Trophoblast cell (in vitro differentiated cells and primary cell): ENCODE data around the gene ACO1.
"Not testable (repeated sequence)": the region's sequence is repeated elsewhere in the genome, so short reads cannot be mapped to it uniquely, and the experiment has no call there.

ENCODE experiments used
- DNase-seq, 2 donors: peaks; one replicate each; pipeline ENCODE4 v3.0.0-alpha.2; 2016
- H2AFZ ChIP-seq: 2 replicates; pipeline ENCODE4 v1.6.1; 2013; ENCODE audit warnings: low read length, moderate library complexity, mild to moderate bottlenecking; ENCODE audit not compliant: insufficient read depth, poor library complexity
- H2AK5ac ChIP-seq: 2 replicates; pipeline ENCODE4 v1.6.1; 2013; ENCODE audit warnings: mild to moderate bottlenecking, low read length
- H2BK120ac ChIP-seq: 2 replicates; pipeline ENCODE4 v1.6.1; 2013; ENCODE audit warnings: low read length, mild to moderate bottlenecking, moderate library complexity; ENCODE audit not compliant: insufficient read depth, poor library complexity
- H2BK12ac ChIP-seq: 2 replicates; pipeline ENCODE4 v1.6.1; 2013; ENCODE audit warnings: mild to moderate bottlenecking, low read length, moderate library complexity
- H2BK5ac ChIP-seq: 2 replicates; pipeline ENCODE4 v1.6.1; 2013; ENCODE audit warnings: low read length, low read depth, moderate library complexity, mild to moderate bottlenecking; ENCODE audit not compliant: poor library complexity
- H3K14ac ChIP-seq: 2 replicates; pipeline ENCODE4 v1.6.1; 2013; ENCODE audit warnings: mild to moderate bottlenecking, low read length
- H3K18ac ChIP-seq: 2 replicates; pipeline ENCODE4 v1.6.1; 2013; ENCODE audit warnings: mild to moderate bottlenecking, low read length
- H3K23ac ChIP-seq: 2 replicates; pipeline ENCODE4 v1.6.1; 2013; ENCODE audit warnings: low read length
- H3K27ac ChIP-seq: 2 replicates; pipeline ENCODE4 v1.5.1; 2013; ENCODE audit warnings: low read depth, mild to moderate bottlenecking, inconsistent platforms, low read length, moderate library complexity
- H3K27me3 ChIP-seq: 2 replicates; pipeline ENCODE4 v1.6.1; 2013; ENCODE audit warnings: inconsistent platforms, mild to moderate bottlenecking, low read length, moderate library complexity; ENCODE audit not compliant: insufficient read depth
- H3K36me3 ChIP-seq, 2 experiments: 1 replicate in 1 of 2; 2 replicates in 1 of 2; pipeline ENCODE4 v1.6.1; 2013; ENCODE audit warnings: low read length in 2 of 2, mild to moderate bottlenecking in 2 of 2, moderate library complexity in 1 of 2; ENCODE audit not compliant: insufficient read depth in 2 of 2, control insufficient read depth in 1 of 2
- H3K4ac ChIP-seq: 2 replicates; pipeline ENCODE4 v1.6.1; 2013; ENCODE audit warnings: low read depth, mild to moderate bottlenecking, low read length, moderate library complexity
- H3K4me1 ChIP-seq, 2 experiments: 1 replicate in 1 of 2; 2 replicates in 1 of 2; pipeline ENCODE4 v1.6.1; 2013; ENCODE audit warnings: low read length in 2 of 2, mild to moderate bottlenecking in 2 of 2, moderate library complexity in 1 of 2; ENCODE audit not compliant: insufficient read depth in 2 of 2, control insufficient read depth in 1 of 2
- H3K4me2 ChIP-seq: 2 replicates; pipeline ENCODE4 v1.6.1; 2013; ENCODE audit warnings: inconsistent platforms, mild to moderate bottlenecking, low read length, moderate library complexity
- H3K4me3 ChIP-seq: 2 replicates; pipeline ENCODE4 v1.5.1; 2013; ENCODE audit warnings: mild to moderate bottlenecking, low read depth, low read length, inconsistent platforms
- H3K79me1 ChIP-seq: one replicate; pipeline ENCODE4 v1.6.1; 2013; ENCODE audit warnings: low read length
- H3K79me2 ChIP-seq: 2 replicates; pipeline ENCODE4 v1.6.1; 2013; ENCODE audit warnings: low read length, mild to moderate bottlenecking; ENCODE audit not compliant: control insufficient read depth, insufficient read depth, poor library complexity
- H3K9ac ChIP-seq: 2 replicates; pipeline ENCODE4 v1.6.1; 2013; ENCODE audit warnings: mild to moderate bottlenecking, low read length
- H3K9me3 ChIP-seq: 2 replicates; pipeline ENCODE4 v1.6.1; 2013; ENCODE audit warnings: low read depth, mild to moderate bottlenecking, control low read depth, inconsistent platforms, low read length; ENCODE audit not compliant: insufficient read depth
- H4K12ac ChIP-seq: 2 replicates; pipeline ENCODE4 v1.6.1; 2013; ENCODE audit warnings: low read depth, mild to moderate bottlenecking, low read length, moderate library complexity
- H4K8ac ChIP-seq: 2 replicates; pipeline ENCODE4 v1.6.1; 2013; ENCODE audit warnings: low read depth, mild to moderate bottlenecking, low read length, moderate library complexity
- H4K91ac ChIP-seq: one replicate; pipeline ENCODE4 v1.6.1; 2013; ENCODE audit warnings: low read depth, mild to moderate bottlenecking, low read length, moderate library complexity
- WGBS: extraction: QIAGEN DNeasy Blood & Tissue Kit; methylation state at CpG from one replicate; pipeline ENCODE4 v1.1.7; 2013; ENCODE audit warnings: missing lambda C conversion rate; ENCODE audit not compliant: insufficient read length, insufficient coverage; ENCODE audit errors: extremely low coverage; 5-methylcytosine and 5-hydroxymethylcytosine counted together

Gene ACO1

DNA sequence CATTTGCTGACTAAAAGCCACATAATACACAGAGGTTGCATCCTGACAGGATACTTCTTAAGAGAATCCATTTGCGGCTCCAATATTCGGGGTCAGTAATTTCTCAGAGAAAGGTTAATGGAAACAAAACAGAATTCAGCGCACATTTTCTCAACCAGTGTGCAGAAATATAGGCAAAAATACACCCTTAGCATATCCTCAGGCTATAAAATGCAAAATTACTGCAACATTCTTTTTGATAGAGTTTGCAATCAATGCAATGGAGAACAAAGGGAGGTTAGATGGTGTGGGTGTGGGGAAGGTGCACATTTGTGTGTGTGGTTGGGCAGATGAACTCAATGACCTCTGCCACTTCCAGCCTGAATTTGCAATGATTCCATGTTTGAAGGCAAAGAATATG, 35.4 kb upstream of the ACO1 start:
- Histone ChIP-seq H3K9me3 (no peaks in the 10 kb centered on the region), H4K91ac (no peak overlapping the region), H3K4me1 (peaks cover 0 to 2% of the 10 kb centered on the region in 2 experiments), H3K4me2 (no peak overlapping the region), H3K9ac (no peak overlapping the region), H3K14ac (no peak overlapping the region), H3K79me1 (no peaks in the 10 kb centered on the region), H2BK120ac (no peak overlapping the region), H4K12ac (no peak overlapping the region), H2AFZ (no peak overlapping the region), H2BK12ac (no peak overlapping the region), H3K27ac (no peak overlapping the region), H2BK5ac (no peak overlapping the region), H3K79me2 (no peaks in the 10 kb centered on the region), H4K8ac (no peak overlapping the region), H3K4me3 (no peak overlapping the region), H3K36me3 (no peaks in the 10 kb centered on the region), H3K27me3 (no peaks in the 10 kb centered on the region), H3K4ac (no peak overlapping the region), H3K18ac (no peak overlapping the region), H3K23ac (no peak overlapping the region), H2AK5ac (no peak overlapping the region)
- DNase-seq, result no peak
- no CpG with 5 or more reads among the region's 3 CpGs for WGBS

DNA sequence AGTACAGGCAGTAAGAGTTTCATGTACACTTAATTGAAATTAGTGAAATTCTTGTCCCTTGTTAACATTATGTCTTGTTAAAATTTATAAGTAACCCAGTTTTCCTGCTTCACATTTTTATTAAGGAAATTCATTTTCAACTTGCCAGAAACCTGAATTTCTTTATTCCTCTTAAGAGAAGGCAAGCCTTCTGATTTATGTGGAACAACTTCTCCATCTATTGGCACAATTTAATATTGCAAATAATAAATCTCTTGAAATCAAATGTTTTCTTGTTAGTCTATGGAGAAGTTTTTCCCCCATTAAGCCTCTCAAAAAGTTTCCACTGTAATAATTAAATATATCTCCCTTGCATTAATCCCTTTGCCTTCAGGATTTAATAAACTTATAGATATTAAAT, 33.8 kb upstream of the ACO1 start:
- H3K18ac ChIP-seq, result no peak overlapping the region
- no peak overlapping the region for H3K4ac ChIP-seq
- no peak overlapping the region for H4K91ac ChIP-seq
- no peaks in the 10 kb centered on the region for H3K9me3 ChIP-seq
- no peaks in the 10 kb centered on the region for H3K36me3 ChIP-seq
- H2BK5ac ChIP-seq, result no peak overlapping the region
- no peak overlapping the region for H2BK120ac ChIP-seq
- H3K4me2 ChIP-seq, result no peak overlapping the region
- no peak overlapping the region for H2AK5ac ChIP-seq
- no peak overlapping the region for H3K4me3 ChIP-seq
- no peak overlapping the region for H2AFZ ChIP-seq
- H4K12ac ChIP-seq, result no peak overlapping the region
- H2BK12ac ChIP-seq, result no peak overlapping the region
- H3K27ac ChIP-seq, result no peak overlapping the region
- H3K79me2 ChIP-seq, result no peaks in the 10 kb centered on the region
- H4K8ac ChIP-seq, result no peak overlapping the region
- H3K23ac ChIP-seq, result no peak overlapping the region
- H3K79me1 ChIP-seq, result no peaks in the 10 kb centered on the region
- H3K4me1 ChIP-seq, result peaks cover 0 to 2% of the 10 kb centered on the region in 2 experiments
- H3K9ac ChIP-seq, result no peak overlapping the region
- H3K27me3 ChIP-seq, result no peaks in the 10 kb centered on the region
- H3K14ac ChIP-seq, result no peak overlapping the region
- DNase-seq, result peak in 1 of 2 donors; percentile 67

DNA sequence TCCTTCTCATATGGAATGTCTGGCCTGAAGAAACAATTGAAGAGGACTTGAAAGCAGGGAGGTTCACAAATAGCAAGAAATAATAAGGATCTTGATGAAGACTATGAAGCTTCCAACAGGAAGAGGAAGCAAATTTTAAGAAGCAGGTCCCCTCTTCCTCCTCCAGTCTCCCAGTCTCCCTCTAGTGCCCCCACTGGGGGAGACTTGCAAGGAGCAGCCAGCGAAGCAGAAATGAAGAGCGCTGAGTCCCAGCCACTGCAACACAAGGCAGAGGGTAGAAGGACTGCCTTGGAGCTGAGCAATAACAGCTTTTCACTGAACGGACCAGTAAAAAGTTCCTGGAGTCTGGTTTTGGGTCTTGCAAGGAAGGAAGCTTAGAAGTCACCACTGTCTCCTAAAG, 32.6 kb upstream of the ACO1 start:
- no CpG with 5 or more reads among the region's 3 CpGs for WGBS
- Histone ChIP-seq H4K8ac (no peak overlapping the region), H3K9me3 (no peaks in the 10 kb centered on the region), H3K9ac (no peak overlapping the region), H3K79me1 (no peaks in the 10 kb centered on the region), H2AK5ac (no peak overlapping the region), H4K12ac (no peak overlapping the region), H3K79me2 (no peaks in the 10 kb centered on the region), H3K4ac (no peak overlapping the region), H2BK12ac (no peak overlapping the region), H3K4me3 (no peak overlapping the region), H3K36me3 (no peaks in the 10 kb centered on the region), H4K91ac (no peak overlapping the region), H3K23ac (no peak overlapping the region), H2BK5ac (no peak overlapping the region), H3K14ac (no peak overlapping the region), H3K4me2 (no peak overlapping the region), H3K18ac (no peak overlapping the region), H3K4me1 (peaks cover 0 to 2% of the 10 kb centered on the region in 2 experiments), H3K27ac (no peak overlapping the region), H2BK120ac (no peak overlapping the region), H2AFZ (no peak overlapping the region), H3K27me3 (no peaks in the 10 kb centered on the region)
- no peak for DNase-seq

DNA sequence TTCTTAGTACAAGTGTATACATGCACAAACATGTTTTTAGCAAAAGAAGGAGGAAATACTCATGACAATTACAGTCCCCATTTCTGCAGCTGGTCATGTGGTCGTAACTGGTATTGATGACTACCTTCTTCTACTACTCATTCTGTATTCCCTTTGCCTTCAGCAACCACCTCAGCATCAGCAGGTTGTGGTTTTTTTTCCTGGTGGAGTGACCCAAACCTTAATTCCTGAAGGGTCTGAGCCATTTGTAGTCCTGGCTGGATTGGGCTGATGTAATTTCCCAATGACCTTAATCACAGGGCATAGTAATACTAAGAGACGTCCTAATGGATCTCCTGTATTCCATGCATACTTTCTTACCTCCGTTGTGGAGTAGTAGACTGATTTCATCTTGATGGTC, 31.0 kb upstream of the ACO1 start:
- no CpG with 5 or more reads among the region's 3 CpGs for WGBS
- H3K9me3 ChIP-seq, H3K9ac ChIP-seq, H3K4me1 ChIP-seq, H4K8ac ChIP-seq, H3K4me2 ChIP-seq, H2AFZ ChIP-seq, H3K79me2 ChIP-seq, H3K4me3 ChIP-seq, DNase-seq, H4K12ac ChIP-seq, H2BK120ac ChIP-seq, H2AK5ac ChIP-seq, H3K27me3 ChIP-seq, H3K36me3 ChIP-seq, H3K18ac ChIP-seq, H3K4ac ChIP-seq, H3K23ac ChIP-seq, H2BK5ac ChIP-seq, H3K14ac ChIP-seq, H3K79me1 ChIP-seq, H3K27ac ChIP-seq, H4K91ac ChIP-seq, H2BK12ac ChIP-seq: not testable (repeated sequence)
